Suprapubic skin (tissue), 4 donors: Measurements from ENCODE around the gene TYW3.

ENCODE experiments used
- EP300 ChIP-seq: sonication (generic); formaldehyde crosslinking; IDR thresholded peaks from one replicate; pipeline ENCODE4 v1.6.1; 2017; ENCODE audit warnings: antibody characterized with exemption
- POLR2A ChIP-seq, 2 donors: fragments of 450-650 bp; IDR thresholded peaks; one replicate each; pipeline ENCODE4 v1.6.1; 2017; ENCODE audit warnings: antibody characterized with exemption in 2 of 2, mild to moderate bottlenecking in 2 of 2, moderate library complexity in 2 of 2
- POLR2AphosphoS5 ChIP-seq, 3 donors: sonication (generic); formaldehyde crosslinking; IDR thresholded peaks; one replicate each; pipeline ENCODE4 v1.6.1; 2017; ENCODE audit warnings: antibody characterized with exemption in 3 of 3
- TF ChIP-seq, protein P1 (sequence below), 2 donors: fragments of 200-600 bp in 1 of 2; fragments of 450-650 bp in 1 of 2; sonication (generic) in 1 of 2; IDR thresholded peaks; one replicate each; pipeline ENCODE4 v1.5.1; 2016 to 2019; ENCODE audit warnings: antibody characterized with exemption in 2 of 2, mild to moderate bottlenecking in 1 of 2, moderate library complexity in 1 of 2

DNA sequence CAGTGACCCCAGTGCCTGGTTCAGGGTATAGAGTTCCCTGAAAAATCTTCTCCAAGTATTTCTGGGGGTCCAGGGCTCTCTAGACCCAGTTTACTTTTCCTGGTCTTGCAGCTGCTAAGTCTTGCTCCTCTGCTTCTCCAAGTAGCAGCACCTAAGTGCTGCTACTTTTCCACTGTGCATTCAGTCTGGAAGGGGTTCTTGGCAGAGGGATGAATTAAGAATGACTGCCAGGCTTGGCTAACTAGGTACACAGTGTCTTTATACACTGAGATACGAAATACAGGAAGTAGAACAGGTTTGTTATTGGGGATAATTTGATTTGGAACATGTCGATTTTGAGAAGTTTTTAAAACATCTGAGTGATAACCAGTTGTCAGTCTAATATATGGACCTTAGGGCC is 35.1 kb upstream of the TYW3 start:
- TF ChIP-seq, protein P1, sequence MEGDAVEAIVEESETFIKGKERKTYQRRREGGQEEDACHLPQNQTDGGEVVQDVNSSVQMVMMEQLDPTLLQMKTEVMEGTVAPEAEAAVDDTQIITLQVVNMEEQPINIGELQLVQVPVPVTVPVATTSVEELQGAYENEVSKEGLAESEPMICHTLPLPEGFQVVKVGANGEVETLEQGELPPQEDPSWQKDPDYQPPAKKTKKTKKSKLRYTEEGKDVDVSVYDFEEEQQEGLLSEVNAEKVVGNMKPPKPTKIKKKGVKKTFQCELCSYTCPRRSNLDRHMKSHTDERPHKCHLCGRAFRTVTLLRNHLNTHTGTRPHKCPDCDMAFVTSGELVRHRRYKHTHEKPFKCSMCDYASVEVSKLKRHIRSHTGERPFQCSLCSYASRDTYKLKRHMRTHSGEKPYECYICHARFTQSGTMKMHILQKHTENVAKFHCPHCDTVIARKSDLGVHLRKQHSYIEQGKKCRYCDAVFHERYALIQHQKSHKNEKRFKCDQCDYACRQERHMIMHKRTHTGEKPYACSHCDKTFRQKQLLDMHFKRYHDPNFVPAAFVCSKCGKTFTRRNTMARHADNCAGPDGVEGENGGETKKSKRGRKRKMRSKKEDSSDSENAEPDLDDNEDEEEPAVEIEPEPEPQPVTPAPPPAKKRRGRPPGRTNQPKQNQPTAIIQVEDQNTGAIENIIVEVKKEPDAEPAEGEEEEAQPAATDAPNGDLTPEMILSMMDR (IDR thresholded peaks at IDR 0.05) = no peak
- TF ChIP-seq POLR2A (IDR thresholded peaks at IDR 0.05) (no peak), EP300 (no peak), POLR2AphosphoS5 (IDR thresholded peaks at IDR 0.05) (no peak)
